H9 (cell line): ENCODE data around the gene ASTN1. TPM values are rescaled to one million over a fixed set of nuclear protein-coding genes. Genes with fewer than 3 reads are reported as not detected.

Source experiments
- DNase-seq: peaks from one replicate; pipeline ENCODE4 v3.0.0-alpha.2; 2017
- H2AFZ ChIP-seq: one replicate; pipeline ENCODE4 v1.6.1; 2013; ENCODE audit warnings: mild to moderate bottlenecking, low read length, control low read depth, moderate library complexity
- H2AK5ac ChIP-seq: 2 replicates; pipeline ENCODE4 v1.6.1; 2013; ENCODE audit warnings: low read length, control low read depth, mixed read lengths; ENCODE audit not compliant: insufficient read length
- H2BK120ac ChIP-seq: one replicate; pipeline ENCODE4 v1.6.1; 2013; ENCODE audit warnings: low read depth, mild to moderate bottlenecking, low read length, control low read depth, inconsistent platforms; ENCODE audit not compliant: poor library complexity, severe bottlenecking
- H2BK12ac ChIP-seq: 2 replicates; pipeline ENCODE4 v1.6.1; 2013; ENCODE audit warnings: low read length, control low read depth, mixed read lengths, low read depth; ENCODE audit not compliant: insufficient read length
- H2BK15ac ChIP-seq: 2 replicates; pipeline ENCODE4 v1.6.1; 2013; ENCODE audit warnings: low read depth, low read length, control low read depth
- H2BK20ac ChIP-seq: one replicate; pipeline ENCODE4 v1.6.1; 2013; ENCODE audit warnings: low read depth, mild to moderate bottlenecking, low read length, control low read depth, inconsistent platforms; ENCODE audit not compliant: poor library complexity, severe bottlenecking
- H2BK5ac ChIP-seq: 2 replicates; pipeline ENCODE4 v1.6.1; 2013; ENCODE audit warnings: low read length, control low read depth, mixed read lengths; ENCODE audit not compliant: insufficient read length
- H3K14ac ChIP-seq: 2 replicates; pipeline ENCODE4 v1.6.1; 2013; ENCODE audit warnings: low read length, control low read depth; ENCODE audit not compliant: insufficient read depth
- H3K18ac ChIP-seq: 2 replicates; pipeline ENCODE4 v1.6.1; 2013; ENCODE audit warnings: low read depth, mild to moderate bottlenecking, mixed read lengths, low read length, control low read depth; ENCODE audit not compliant: insufficient read length
- H3K23ac ChIP-seq: 2 replicates; pipeline ENCODE4 v1.6.1; 2013; ENCODE audit warnings: low read length, control low read depth, mixed read lengths, low read depth; ENCODE audit not compliant: insufficient read length
- H3K23me2 ChIP-seq: 2 replicates; pipeline ENCODE4 v1.6.1; 2013; ENCODE audit warnings: low read depth, mild to moderate bottlenecking, mixed read lengths, low read length, control low read depth; ENCODE audit not compliant: insufficient read length, poor library complexity, severe bottlenecking
- H3K27ac ChIP-seq: 2 replicates; pipeline ENCODE4 v1.5.1; 2013; ENCODE audit warnings: low read length, control low read depth, mixed read lengths, low read depth; ENCODE audit not compliant: insufficient read length
- H3K27me3 ChIP-seq: 2 replicates; pipeline ENCODE4 v1.6.1; 2013; ENCODE audit warnings: low read length, control low read depth, inconsistent platforms; ENCODE audit not compliant: insufficient read depth
- H3K4ac ChIP-seq: 2 replicates; pipeline ENCODE4 v1.6.1; 2013; ENCODE audit warnings: low read depth, mild to moderate bottlenecking, control low read depth, inconsistent platforms, low read length, moderate library complexity
- H3K4me1 ChIP-seq: 2 replicates; pipeline ENCODE4 v1.6.1; 2013; ENCODE audit warnings: low read length, control low read depth, inconsistent platforms; ENCODE audit not compliant: insufficient read depth
- H3K4me2 ChIP-seq: 2 replicates; pipeline ENCODE4 v1.6.1; 2013; ENCODE audit warnings: low read length, control low read depth, mixed read lengths; ENCODE audit not compliant: insufficient read length, insufficient read depth
- H3K56ac ChIP-seq: 2 replicates; pipeline ENCODE4 v1.6.1; 2013; ENCODE audit warnings: low read depth, mild to moderate bottlenecking, mixed read lengths, low read length, control low read depth; ENCODE audit not compliant: insufficient read length
- H3K79me1 ChIP-seq: 2 replicates; pipeline ENCODE4 v1.6.1; 2013; ENCODE audit warnings: low read depth, mild to moderate bottlenecking, moderate library complexity, low read length, control low read depth, inconsistent platforms; ENCODE audit not compliant: insufficient read depth, poor library complexity, severe bottlenecking
- H3K79me2 ChIP-seq: 2 replicates; pipeline ENCODE4 v1.6.1; 2013; ENCODE audit warnings: low read length, control low read depth, inconsistent platforms; ENCODE audit not compliant: insufficient read depth
- H3K9ac ChIP-seq: 2 replicates; pipeline ENCODE4 v1.6.1; 2013; ENCODE audit warnings: low read length, control low read depth, mixed read lengths; ENCODE audit not compliant: insufficient read length; ENCODE audit errors: extremely low read depth
- H3K9me3 ChIP-seq: one replicate; pipeline ENCODE4 v1.6.1; 2013; ENCODE audit warnings: low read depth, low read length, inconsistent platforms; ENCODE audit not compliant: control insufficient read depth
- H3T11ph ChIP-seq: one replicate; pipeline ENCODE4 v1.6.1; 2013; ENCODE audit warnings: mild to moderate bottlenecking, low read length, control low read depth, inconsistent platforms
- H4K20me1 ChIP-seq: one replicate; pipeline ENCODE4 v1.6.1; 2013; ENCODE audit not compliant: control insufficient read depth, insufficient read length, insufficient read depth
- H4K5ac ChIP-seq: 2 replicates; pipeline ENCODE4 v1.6.1; 2013; ENCODE audit warnings: low read depth, mild to moderate bottlenecking, mixed read lengths, low read length, control low read depth; ENCODE audit not compliant: insufficient read length
- H4K8ac ChIP-seq: replicated peaks from 2 replicates; pipeline ENCODE4 v1.6.1; 2013; ENCODE audit warnings: low read length, control low read depth, mixed read lengths, low read depth; ENCODE audit not compliant: insufficient read length
- H4K91ac ChIP-seq: 2 replicates; pipeline ENCODE4 v1.6.1; 2013; ENCODE audit warnings: low read depth, mild to moderate bottlenecking, moderate library complexity, mixed read lengths, low read length, control low read depth; ENCODE audit not compliant: insufficient read length
- H3K27ac Mint-ChIP-seq, 3 experiments: 2 replicates in 2 of 3; 3 replicates in 1 of 3; pipeline ENCODE4 v1.8.0; 2020 to 2021; ENCODE audit warnings: mixed read lengths in 3 of 3, mild to moderate bottlenecking in 1 of 3, moderate library complexity in 1 of 3
- H3K27me3 Mint-ChIP-seq: 2 replicates; pipeline ENCODE4 v1.8.0; 2021; ENCODE audit warnings: low read depth, mild to moderate bottlenecking, moderate library complexity, mixed read lengths
- H3K36me3 Mint-ChIP-seq, 3 experiments: 2 replicates in 2 of 3; 3 replicates in 1 of 3; pipeline ENCODE4 v1.8.0; 2020 to 2021; ENCODE audit warnings: low read depth in 3 of 3, mixed read lengths in 3 of 3; ENCODE audit not compliant: insufficient read depth in 1 of 3
- H3K4me1 Mint-ChIP-seq, 2 experiments: 2 replicates each; pipeline ENCODE4 v1.8.0; 2020; ENCODE audit warnings: mixed read lengths in 2 of 2
- H3K4me3 Mint-ChIP-seq, 2 experiments: 2 replicates in 1 of 2; 3 replicates in 1 of 2; pipeline ENCODE4 v1.8.0; 2020 to 2021; ENCODE audit warnings: mild to moderate bottlenecking in 2 of 2, mixed read lengths in 2 of 2, moderate library complexity in 1 of 2
- H3K9me3 Mint-ChIP-seq, 2 experiments: 2 replicates in 1 of 2; 3 replicates in 1 of 2; pipeline ENCODE4 v1.8.0; 2020; ENCODE audit warnings: mild to moderate bottlenecking in 2 of 2, mixed read lengths in 2 of 2, moderate library complexity in 1 of 2
- CTCF ChIP-seq: fragments of 200-600 bp; sonication (generic); conservative IDR thresholded peaks from 3 replicates; pipeline ENCODE4 v1.8.0; 2021; ENCODE audit warnings: antibody characterized with exemption, mild to moderate bottlenecking
- WGBS: extraction: QIAGEN DNeasy Blood & Tissue Kit; methylation state at CpG from one replicate; pipeline ENCODE4 v1.1.7; 2013; ENCODE audit warnings: missing lambda C conversion rate, low lambda C conversion rate, mixed read lengths; ENCODE audit not compliant: insufficient read length; ENCODE audit errors: extremely low coverage; 5-methylcytosine and 5-hydroxymethylcytosine counted together
- total RNA-seq: library from RNA; stranded (reverse); gene quantifications from 2 replicates; pipeline ENCODE4 v1.2.1, GENCODE V29; 2021

ASTN1 gene
- total RNA-seq, 1 experiment from 2014 or later, result 0.98 TPM

GRCh38 chr1:176994931-176995596 is 169.4 kb downstream of the ASTN1 start:
- no peaks in the 10 kb centered on the region; a peak in 1 of 5 replicates for H3K9me3 Mint-ChIP-seq
- H3K27me3 ChIP-seq, result no peaks in the 10 kb centered on the region
- H3K4me1 ChIP-seq, result no peaks in the 10 kb centered on the region; the same call in 1 of the 2 replicates
- peaks cover 11 to 13% of the 10 kb centered on the region in 2 experiments for H3K4me1 Mint-ChIP-seq
- no peak overlapping the region for H2BK120ac ChIP-seq
- TF ChIP-seq CTCF, result no peak
- H3K4me2 ChIP-seq, result no peak overlapping the region
- peaks cover 45% of the 10 kb centered on the region for H3K27me3 Mint-ChIP-seq
- no peak overlapping the region for H2AK5ac ChIP-seq
- H3K4me3 Mint-ChIP-seq, result no peak overlapping the region
- DNase-seq, result no peak
- H3K4ac ChIP-seq, result no peak overlapping the region
- H3K36me3 Mint-ChIP-seq, result no peaks in the 10 kb centered on the region
- no peaks in the 10 kb centered on the region for H3K79me2 ChIP-seq
- H3T11ph ChIP-seq, result no peak overlapping the region
- no CpG with 5 or more reads among the region's 3 CpGs for WGBS
- H4K5ac ChIP-seq, result no peak overlapping the region
- no peak overlapping the region for H2AFZ ChIP-seq
- no peak overlapping the region for H2BK12ac ChIP-seq
- no peak overlapping the region for H3K27ac Mint-ChIP-seq
- H3K27ac ChIP-seq, result no peak overlapping the region
- H2BK5ac ChIP-seq, result no peak overlapping the region
- H3K79me1 ChIP-seq, result no peaks in the 10 kb centered on the region
- H3K9me3 ChIP-seq, result no peaks in the 10 kb centered on the region
- H3K23me2 ChIP-seq, result no peaks in the 10 kb centered on the region
- H3K23ac ChIP-seq, result no peak overlapping the region
- no peak overlapping the region for H3K9ac ChIP-seq
- no peak overlapping the region for H2BK20ac ChIP-seq
- H3K56ac ChIP-seq, result no peak overlapping the region
- no peak overlapping the region for H4K8ac ChIP-seq
- no peak overlapping the region for H3K18ac ChIP-seq
- no peak overlapping the region for H4K91ac ChIP-seq
- no peak overlapping the region for H2BK15ac ChIP-seq
- H4K20me1 ChIP-seq, result no peaks in the 10 kb centered on the region
- no peak overlapping the region for H3K14ac ChIP-seq
